ENCODE data around the gene EYA2. TPM values are rescaled to one million over a fixed set of nuclear protein-coding genes. Genes with fewer than 3 reads are reported as not detected.

EYA2 gene
- total RNA-seq, 1 donor, result 1.6 TPM

DNA sequence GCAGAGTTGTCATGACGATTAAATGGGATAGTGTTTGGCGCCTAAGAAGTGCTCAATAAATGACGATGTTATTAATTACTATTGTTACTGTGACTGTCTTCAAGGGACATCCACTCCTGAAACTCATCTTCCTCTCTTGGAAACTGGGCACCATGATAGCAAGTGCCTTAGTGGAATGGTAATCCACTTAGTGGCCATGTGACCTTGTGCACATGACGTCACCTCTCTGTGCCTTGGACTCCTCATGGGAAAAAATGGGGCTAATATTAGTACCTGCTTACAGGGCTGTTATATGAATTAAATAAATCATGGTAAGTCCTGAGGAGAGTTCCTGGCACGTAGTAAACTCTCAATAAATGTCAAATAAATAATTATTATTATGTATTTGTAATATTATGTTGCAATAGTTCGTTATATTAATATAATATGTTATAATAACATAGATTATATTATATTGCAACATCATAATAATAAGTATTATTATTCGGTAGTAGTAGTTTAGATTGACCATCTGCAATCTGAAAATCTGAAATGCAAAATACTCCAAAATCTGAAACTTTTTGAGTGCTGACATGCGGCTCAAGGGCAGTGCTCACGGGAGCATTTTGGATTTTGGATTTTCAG is 40.9 kb downstream of the EYA2 start:
- no peak overlapping the region for H3K4me3 ChIP-seq (ENCODE audit: low read depth, low read length)
- DNase-seq (ENCODE audit: low read depth), result no peak
- TF ChIP-seq, protein P1, sequence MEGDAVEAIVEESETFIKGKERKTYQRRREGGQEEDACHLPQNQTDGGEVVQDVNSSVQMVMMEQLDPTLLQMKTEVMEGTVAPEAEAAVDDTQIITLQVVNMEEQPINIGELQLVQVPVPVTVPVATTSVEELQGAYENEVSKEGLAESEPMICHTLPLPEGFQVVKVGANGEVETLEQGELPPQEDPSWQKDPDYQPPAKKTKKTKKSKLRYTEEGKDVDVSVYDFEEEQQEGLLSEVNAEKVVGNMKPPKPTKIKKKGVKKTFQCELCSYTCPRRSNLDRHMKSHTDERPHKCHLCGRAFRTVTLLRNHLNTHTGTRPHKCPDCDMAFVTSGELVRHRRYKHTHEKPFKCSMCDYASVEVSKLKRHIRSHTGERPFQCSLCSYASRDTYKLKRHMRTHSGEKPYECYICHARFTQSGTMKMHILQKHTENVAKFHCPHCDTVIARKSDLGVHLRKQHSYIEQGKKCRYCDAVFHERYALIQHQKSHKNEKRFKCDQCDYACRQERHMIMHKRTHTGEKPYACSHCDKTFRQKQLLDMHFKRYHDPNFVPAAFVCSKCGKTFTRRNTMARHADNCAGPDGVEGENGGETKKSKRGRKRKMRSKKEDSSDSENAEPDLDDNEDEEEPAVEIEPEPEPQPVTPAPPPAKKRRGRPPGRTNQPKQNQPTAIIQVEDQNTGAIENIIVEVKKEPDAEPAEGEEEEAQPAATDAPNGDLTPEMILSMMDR (IDR thresholded peaks at IDR 0.05; ENCODE audit: insufficient read depth, low read length), result no peak

DNA sequence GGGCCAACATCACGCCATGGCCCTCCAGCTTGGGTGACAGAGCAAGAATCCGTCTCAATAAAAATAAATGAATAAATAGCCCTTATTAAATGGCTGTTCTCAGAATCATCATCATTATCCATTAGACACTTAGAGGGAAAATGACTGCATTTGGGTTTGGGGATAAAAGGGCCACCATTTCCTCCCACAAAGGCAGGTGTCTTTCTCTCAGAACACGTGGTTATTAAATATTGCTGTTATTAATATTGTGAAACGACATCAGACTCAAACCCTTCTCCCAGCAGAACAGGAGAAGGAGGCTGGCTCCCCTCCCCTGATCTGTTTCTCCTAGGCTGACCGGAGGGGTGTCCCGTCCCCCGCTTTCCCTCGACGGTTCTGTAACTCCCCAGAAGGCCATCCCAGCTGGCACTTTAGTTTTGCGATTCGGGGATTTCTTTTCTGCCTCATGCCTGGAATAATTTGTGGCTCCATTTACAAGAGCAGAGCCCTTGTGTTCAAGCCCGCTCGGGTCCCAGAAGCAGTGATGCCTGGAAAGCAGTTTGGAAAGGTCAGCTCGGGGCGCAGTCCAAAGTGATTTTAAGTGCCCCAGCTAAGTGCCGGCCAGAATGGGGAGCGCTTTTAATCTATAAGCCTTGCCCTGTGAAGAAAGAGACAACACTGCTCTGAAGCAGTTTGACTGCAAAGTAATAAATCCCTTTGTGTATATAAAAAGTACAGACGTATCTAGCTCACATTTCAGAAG is 41.9 kb downstream of the EYA2 start:
- no peak overlapping the region for H3K4me3 ChIP-seq (ENCODE audit: low read depth, low read length)
- TF ChIP-seq, protein P1 (IDR thresholded peaks at IDR 0.05; ENCODE audit: insufficient read depth, low read length), result no peak
- DNase-seq (ENCODE audit: low read depth), result no peak

DNA sequence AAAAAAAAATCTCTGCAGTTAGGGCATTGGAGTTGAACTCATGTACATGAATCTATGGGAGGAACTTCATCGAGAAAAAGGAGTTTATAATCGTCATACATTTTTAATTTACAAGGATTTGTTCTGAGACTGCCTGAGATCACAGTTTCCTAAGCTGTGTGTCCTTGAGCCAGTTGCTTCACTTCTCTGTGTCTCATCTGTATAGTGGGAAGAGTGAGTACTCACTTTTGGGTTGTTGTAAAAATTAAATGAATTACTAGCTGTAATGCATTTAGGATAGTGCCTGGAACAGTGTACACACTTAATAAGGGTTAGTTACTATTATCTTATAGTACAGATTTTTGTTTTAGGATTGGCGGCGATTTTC is 42.5 kb downstream of the EYA2 start:
- TF ChIP-seq, protein P1 (IDR thresholded peaks at IDR 0.05; ENCODE audit: insufficient read depth, low read length), result no peak
- no peak for DNase-seq (ENCODE audit: low read depth)
- H3K4me3 ChIP-seq (ENCODE audit: low read depth, low read length), result no peak overlapping the region

DNA sequence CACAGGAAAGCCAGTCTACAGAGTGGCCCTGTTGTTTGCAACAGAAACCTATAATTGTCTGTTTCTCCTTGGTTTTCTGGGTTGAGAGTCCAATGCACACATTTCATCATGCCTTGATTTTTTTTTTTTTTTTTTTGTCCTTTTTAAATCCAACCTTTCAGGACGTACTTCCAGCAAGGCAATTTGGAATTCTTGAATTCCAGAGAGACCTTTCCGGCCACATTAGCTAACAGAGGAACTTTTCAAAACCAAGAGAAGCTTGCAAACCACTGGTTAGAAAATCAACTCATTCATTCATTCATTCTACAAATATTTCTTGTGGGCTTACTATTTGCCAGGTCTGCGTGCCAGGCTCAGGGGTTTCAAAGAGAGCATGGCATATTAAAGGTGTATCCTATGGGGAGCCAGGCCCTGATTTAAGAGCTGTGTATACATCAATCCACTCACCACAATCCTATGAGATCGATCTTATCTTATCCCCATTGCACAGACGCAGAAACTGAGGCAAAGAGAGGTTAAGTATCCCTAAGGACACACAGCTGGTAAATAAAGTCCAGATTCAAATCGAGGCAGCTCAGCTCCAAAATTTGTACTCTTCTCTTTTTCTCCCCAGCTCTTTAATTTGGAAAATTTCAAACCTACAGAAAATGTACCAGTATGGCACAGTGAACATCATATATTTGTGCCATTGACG is 43.0 kb downstream of the EYA2 start:
- TF ChIP-seq, protein P1 (IDR thresholded peaks at IDR 0.05; ENCODE audit: insufficient read depth, low read length), result no peak
- H3K4me3 ChIP-seq (ENCODE audit: low read depth, low read length), result no peak overlapping the region
- no peak for DNase-seq (ENCODE audit: low read depth)

DNA sequence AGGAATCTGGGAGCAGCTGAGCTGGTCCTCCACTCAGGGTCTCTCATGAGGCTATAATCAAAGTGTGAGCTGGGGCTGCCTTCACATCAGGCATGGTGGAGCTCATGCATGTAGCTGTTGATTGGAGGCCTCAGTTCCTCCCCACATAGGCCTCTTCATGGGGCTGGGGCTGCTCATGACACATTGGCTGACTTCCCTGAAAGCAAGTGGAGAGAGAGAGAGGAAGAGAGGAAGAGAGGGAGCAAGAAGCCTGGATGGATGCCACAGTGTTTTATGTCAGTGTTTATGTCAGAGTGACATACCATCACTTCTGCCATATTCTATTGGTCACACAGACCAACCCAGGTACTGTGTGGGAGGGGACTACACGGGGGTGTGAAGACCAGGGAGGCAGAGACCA is 43.8 kb downstream of the EYA2 start:
- H3K4me3 ChIP-seq (ENCODE audit: low read depth, low read length), result no peak overlapping the region
- DNase-seq (ENCODE audit: low read depth), result no peak
- TF ChIP-seq, protein P1 (IDR thresholded peaks at IDR 0.05; ENCODE audit: insufficient read depth, low read length), result no peak

DNA sequence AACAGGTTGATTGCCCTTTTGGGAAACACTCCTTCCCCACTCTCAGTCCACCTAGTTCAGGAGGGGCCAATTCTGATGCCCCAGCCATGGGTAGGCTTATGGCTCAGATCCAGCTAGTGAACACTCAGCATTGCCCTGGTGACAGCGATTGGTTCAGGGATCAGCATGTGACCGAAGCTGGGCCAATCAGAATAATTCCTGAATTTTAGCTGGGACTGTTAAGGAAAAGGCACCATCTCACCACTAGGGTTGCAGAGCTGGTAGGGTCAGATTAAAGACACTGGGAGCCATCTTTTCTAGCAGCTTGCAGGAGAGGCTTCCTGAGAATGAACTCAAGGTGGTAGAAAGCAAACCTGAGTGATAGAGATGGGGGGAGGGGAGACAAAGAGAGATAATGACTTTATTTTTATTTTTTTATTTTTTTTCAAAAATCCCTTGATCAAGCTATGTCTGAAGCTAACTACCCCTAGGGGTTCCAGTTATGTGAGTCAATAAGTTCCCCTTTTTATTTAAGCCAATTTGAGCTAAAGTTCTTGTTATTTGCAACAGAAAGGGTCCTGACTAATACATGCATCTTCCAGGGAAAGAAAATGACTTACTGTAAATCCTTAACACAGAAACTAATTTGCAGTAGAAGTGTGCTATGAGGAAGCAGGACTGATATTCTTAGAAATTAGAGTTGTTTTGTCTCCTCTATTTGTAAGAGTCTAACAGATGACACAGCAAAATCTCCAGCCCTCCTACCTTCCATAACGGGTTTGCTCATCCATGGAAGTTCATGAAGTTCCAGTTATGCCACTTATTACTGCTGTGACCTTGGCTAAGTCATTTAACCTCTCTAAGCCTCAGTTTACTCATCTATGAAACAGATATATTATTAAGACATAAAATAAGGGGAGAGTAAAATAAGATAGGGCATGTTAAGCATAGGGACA is 44.7 kb downstream of the EYA2 start:
- DNase-seq (ENCODE audit: low read depth), result no peak

More for the DNA sequence above, 44.7 kb downstream of the EYA2 start:
- no peak overlapping the region for H3K4me3 ChIP-seq (ENCODE audit: low read depth, low read length)
- TF ChIP-seq, protein P1 (IDR thresholded peaks at IDR 0.05; ENCODE audit: insufficient read depth, low read length), result peak; percentile 16

Data from fibroblast of the aortic adventitia (primary cell).